ENCODE data around the gene RSRC2.
"Not testable (repeated sequence)": the region's sequence is repeated elsewhere in the genome, so short reads cannot be mapped to it uniquely, and the experiment has no call there.

RSRC2 gene

GRCh38 chr12:122526683-122527477 is at the start of gene RSRC2, which contains the start of gene KNTC1:
Gene RSRC2 (minus strand): TSS chr12:122526936. CDS start chr12:122526853, 83 bp downstream.
Gene KNTC1 (plus strand): TSS chr12:122527249. CDS start chr12:122530064, 2,815 bp downstream.
- peak; percentile 98 for DNase-seq

- no peak for DNase-seq
These were observed 45.1 kb upstream of the RSRC2 start for GRCh38 chr12:122571821-122572220.

DNA sequence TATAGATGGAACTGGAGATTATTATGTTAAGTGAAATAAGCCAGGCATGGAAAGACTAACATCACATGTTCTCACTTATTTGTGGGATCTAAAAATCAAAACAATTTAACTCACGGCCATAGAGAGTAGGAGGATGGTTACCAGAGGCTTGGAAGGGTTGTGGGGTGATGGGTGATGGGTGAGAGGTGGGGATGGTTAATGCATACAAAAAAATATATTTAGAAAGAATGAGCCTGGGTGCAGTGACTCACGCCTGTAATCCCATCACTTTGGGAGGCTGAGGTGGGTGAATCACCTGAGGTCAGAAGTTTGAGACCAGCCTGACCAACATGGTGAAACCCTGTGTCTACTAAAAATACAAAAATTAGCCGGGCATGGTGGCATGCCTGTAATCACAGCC is 43.3 kb upstream of the RSRC2 start:
- not testable (repeated sequence) for DNase-seq

DNA sequence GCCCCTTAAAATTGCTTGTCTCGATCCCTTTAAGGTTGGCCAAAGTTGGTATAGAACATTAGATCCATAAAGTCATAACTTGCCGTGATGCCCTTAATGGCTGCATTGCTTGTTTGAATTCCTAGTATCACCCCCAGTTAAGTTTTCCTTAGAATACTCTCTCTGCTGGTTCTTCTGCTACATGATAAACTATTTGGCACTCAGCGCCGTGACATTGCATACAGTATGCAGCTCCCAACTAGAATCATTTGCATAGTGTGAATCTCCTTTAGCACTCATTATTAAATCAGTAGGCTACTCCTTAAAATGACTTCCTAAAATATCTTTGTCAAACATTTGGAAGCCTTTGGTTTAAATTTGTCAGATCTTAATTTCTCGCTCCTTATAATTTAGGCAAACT is 42.6 kb upstream of the RSRC2 start:
- no peak for DNase-seq

GRCh38 chr12:122566816-122567215 is 40.1 kb upstream of the RSRC2 start:
- DNase-seq, result not testable (repeated sequence)

DNA sequence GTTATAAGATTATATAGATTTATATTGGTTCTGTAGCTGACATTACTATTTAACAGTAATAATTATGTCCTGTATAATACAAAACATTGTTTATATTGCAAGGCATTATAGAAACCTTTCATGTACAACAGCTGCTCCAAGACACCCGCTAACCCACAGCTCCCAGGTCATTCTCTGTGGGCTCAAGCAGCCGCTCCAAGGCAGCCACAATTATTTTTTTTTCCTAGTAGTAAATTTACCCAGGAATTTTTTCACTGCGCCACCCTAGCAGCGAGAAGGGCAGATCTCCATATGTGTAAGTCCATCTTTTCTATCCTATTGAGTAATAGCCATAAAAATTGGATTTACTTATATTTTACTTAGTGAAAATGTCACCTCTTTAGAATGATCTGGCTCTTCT is 36.6 kb upstream of the RSRC2 start:
- no peak for DNase-seq

DNA sequence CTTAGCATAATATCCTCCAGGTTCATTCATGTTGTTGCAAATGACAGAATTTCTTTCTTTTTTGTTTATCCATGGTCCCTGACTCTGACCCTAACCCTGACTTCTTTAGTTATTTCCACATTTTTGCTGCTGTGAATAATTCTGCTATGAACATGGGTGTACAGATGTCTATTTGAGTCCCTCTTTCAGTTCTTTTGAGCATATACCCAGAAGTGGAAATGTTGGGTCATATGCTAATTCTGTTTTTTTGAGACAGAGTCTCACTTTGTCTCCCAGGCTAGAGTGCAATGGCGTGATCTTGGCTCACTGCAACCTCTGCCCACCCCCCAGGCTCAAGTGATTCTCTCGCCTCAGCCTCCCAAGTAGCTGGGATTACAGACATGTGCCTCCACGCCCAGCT is 33.4 kb upstream of the RSRC2 start:
- no peak for DNase-seq

DNA sequence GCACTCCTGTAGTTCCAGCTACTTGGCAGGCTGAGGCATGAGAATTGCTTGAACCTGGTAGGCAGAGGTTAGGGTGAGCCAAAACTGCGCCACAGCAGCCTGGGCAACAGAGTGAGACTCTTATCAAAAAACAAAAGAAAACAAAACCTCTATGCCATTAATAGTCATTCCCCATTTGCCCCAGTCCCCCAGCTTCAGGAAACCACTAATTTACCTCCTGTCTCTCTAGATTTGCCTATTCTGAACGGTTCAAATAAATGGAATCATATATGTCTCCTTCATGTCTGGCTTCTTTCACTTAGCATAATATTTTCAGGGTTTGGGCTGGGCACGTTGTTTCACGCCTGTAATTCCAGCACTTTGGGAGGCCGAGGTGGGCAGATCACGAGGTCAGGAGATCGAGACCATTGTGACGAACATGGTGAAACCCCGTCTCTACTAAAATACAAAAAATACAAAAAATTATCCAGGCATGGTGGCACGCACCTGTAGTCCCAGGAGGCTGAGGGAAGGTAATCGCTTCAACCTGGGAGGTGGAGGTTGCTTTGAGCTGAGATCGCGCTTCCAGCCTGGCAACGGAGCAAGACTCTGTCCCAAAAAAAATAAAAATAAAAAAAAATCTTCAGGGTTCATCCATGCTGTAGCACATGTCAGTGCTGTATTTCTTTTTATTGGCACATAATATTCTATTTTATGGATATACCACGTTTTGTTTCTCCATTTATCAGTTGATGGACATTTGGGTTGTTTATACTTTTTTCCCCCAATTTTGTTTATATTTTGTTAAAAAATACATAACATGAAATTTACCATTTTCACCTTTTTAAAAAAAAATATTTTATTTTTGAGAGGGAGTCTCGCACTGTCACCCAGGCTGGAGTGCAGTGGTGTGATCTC is 32.3 kb upstream of the RSRC2 start:
- no peak for DNase-seq

GRCh38 chr12:122547330-122547729 is 20.6 kb upstream of the RSRC2 start:
- DNase-seq, result no peak

GRCh38 chr12:122545855-122546254 is 19.1 kb upstream of the RSRC2 start:
- no peak for DNase-seq

GRCh38 chr12:122544537-122544936 is 17.8 kb upstream of the RSRC2 start:
- no peak for DNase-seq

DNA sequence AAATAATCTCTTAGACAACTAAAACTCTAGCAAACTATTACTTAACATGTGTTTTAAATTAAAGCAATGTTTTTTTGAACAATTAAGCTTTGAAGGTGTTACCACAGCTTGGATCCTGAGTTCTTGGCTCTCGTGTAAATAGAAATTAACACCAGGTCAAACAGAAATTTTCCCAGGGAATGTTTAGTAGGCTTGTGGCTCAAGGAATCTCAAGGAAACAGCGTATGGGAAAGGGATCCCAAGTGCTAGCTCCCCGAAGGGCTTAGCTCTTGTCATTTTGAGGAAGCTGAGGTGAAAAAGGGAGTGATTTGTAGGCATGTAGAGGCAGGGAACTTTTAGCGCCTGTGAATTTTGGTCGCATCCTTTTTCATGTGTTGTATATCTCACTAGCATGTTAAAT is 11.8 kb upstream of the RSRC2 start:
- no peak for DNase-seq

DNA sequence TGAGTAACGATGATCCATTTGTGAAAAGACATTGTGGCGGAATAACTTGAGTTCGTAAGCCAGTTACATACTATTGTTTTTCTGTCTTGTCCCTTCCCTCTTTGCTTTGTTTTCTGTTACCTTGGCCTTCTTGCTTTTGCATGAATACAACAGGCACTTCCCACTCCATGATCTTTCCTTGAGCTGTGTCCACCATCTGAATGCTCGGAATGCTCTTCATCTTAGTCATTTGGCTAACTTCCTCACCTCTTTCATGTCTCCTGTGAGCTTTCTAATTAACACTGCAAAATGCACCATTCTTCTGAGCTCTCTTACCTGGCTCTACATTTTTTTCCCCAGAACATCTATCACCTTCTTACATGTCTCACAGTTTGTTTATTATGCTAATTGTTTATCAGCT is 10.3 kb upstream of the RSRC2 start:
- DNase-seq, result no peak

DNA sequence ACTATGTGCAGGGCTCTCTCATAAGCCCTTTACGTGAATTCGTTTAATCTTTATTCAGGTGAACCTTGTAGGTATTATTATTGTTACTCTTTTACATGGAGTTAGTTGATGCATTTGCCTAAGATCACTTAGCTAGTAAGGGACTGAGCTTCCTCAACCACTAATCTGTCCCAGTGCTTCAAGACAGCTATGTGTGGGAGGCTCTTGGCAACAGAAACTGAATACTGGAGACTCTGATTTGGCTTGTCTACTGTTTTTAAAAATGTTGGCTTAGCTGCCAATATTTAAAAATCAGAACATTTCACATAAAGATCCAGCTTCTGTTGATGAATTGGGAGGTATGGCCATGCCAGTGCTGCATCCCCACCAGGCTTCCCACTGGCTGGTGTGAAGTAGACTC is 7.1 kb upstream of the RSRC2 start:
- DNase-seq, result no peak

- no peak for DNase-seq
These were observed 2.3 kb upstream of the RSRC2 start for GRCh38 chr12:122528992-122529391.

DNA sequence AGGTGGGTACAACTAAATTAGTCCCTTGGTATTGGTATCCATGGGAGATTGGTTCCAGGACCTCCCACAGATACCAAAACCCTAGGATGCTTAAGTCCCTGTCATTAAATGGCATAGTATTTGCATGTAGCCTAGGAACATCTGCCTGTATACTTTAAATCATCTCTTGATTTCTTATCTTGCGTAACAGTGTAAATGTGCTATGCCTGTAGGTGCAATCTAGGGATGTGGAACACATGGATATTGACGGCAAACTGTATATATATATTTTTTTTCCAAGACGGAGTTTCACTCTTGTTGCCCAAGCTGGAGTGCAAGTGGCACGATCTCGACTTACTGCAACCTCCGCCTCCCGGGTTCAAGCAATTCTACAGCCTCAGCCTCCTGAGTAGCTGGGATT is 1.8 kb upstream of the RSRC2 start:
- no peak for DNase-seq

DNA sequence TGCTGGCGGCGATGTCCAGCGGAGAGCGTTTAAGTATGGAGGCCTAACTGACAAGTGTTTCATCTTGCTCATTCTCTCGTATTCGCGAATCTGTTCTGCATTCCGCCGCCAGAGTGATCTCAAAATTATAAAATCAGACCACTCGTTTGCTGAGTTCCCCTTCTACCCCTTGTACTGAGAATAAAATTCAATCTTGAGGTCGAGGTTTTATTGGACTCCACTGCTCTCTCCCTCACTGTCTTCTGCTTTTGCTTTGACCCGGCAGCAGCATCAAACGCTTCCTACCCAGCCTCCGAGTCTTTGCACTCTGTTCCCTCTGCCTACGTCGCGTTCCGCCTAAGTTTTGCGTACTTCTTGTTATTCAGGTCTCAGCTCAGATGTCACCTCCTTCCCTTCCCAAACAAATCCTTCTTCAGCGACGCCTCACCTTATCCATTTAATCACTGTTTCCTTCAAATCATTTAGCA is 775 bp upstream of the RSRC2 start:
- peak; percentile 60 for DNase-seq

DNA sequence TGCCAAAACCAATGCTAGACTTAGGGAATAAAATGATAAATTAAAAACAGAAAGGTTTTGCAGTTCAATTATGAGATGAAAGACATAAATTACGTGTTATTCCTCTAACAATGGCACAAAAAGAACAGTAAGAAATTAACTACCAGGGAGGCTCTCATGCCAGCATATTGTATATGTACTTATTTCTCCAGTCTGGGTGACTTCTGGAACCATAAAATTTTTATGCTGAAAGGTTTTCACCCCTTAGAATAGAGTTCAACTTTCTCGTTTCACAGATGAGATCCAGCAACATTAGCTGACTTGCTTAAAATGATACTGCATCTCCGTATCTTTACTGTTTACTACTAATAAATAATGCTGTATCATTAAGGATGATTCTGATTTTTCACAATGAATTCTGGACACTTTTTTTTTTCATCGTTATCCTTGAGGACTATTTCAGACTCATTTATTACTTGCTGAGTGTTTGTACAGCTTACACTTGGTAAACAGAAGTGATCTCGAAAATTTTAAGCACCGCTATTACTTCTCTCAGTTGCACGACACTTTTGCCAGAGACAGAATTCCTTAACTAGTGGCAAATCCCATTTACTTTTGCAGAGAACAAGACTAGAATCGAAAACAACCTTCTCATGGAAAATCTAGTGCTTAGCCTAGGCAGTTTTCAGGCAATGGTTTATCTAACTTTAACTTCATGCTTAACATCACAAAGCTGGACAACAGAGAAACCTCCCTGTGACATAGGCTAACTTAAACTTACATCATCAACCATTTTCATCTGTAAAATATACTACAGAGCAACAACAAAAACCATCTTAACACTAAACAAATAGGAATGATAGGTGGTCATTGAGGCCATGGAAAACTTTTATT is 2.7 kb downstream of the RSRC2 start:
- no peak for DNase-seq

DNA sequence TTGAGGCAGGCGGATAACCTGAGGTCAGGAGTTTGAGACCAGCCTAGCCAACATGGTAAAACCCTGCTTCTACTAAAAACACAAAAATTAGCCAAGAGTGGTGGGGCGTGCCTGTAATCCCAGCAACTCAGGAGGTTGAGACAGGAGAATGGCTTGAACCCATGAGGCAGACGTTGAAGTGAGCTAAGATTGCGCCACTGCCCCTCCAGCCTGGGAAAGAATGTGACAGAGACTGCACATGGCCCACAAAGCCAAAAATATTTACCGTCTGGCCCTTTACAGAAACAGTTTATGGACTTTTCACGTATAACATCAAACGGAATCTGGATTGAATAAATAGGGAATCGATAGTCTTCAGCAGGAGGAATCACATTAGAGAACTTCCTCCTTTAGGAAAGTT is 3.5 kb downstream of the RSRC2 start:
- no peak for DNase-seq

DNA sequence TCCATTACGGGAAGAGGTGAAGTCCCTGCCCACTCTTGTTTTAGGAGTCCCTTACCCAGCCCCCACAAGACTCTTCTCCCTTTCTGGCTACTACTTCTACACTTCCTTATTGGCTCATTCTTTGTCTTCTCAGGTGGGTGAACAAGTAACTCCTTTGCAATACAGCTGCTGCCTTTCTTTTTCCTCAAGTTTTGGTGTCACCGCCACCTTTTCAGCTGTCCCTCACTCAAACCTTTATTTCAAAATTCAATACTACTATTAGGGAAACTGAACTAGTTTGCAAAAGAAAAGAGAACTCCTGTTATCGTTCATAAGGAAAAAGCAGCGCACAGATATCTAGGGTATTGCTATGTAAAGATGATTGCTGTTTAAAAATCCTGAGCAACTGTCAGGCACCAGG is 6.1 kb downstream of the RSRC2 start:
- no peak for DNase-seq

DNA sequence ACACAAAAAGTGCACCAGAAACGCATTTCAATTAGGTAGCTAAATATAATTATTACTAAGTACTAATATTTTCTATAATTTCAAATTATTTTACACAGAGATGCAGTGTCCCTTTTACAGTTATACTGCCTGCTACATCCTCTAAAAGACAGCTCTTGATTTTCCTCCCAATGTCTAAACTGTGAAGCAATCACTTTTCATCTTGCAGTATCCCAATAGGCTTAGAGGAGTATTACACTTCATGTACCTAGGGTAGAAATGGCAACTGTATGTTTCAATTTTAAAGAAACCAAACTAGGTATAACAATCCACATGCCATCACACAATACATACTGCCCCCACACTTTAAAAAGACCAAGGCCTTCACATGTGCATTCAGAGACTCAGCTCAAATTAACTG is 7.3 kb downstream of the RSRC2 start:
- DNase-seq, result no peak

GRCh38 chr12:122518908-122519307 is 7.8 kb downstream of the RSRC2 start:
- no peak for DNase-seq

GRCh38 chr12:122517877-122518276 is 8.9 kb downstream of the RSRC2 start:
- no peak for DNase-seq
